ENCODE data around the gene SEC24D. TPM values are rescaled to one million over a fixed set of nuclear protein-coding genes. Genes with fewer than 3 reads are reported as not detected.
"Not testable (repeated sequence)": the region's sequence is repeated elsewhere in the genome, so short reads cannot be mapped to it uniquely, and the experiment has no call there.

SEC24D gene
- total RNA-seq, 1 experiment from 2014 or later = 63.1 TPM

DNA sequence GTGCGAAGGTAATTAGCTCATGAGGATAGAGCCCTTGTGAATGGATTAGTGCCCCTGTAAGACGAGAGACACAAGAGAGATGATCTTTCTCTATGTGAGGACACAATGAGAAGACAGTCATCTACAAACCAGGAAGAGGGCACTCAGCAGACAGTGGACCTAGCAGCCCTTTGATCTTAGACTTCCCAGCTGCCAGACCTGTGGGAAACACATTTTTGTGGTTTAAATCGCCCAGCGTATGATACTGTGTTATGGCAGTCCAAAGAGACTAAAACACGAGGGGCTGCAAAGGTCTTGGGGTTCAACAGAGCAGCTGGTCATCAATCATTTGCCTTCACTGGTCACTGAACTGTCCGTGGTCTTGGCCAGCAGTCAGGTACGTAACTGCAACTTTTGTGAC lies 43.5 kb upstream of the SEC24D start:
- no peak for DNase-seq (ENCODE audit: low spot score)
- ChIA-PET CTCF (no interaction called here), POLR2A (no interaction called here)
- no peak for TF ChIP-seq GRHL2 (CRISPR knock-in tag; IDR thresholded peaks at IDR 0.05; ENCODE audit: insufficient replicate concordance, severe bottlenecking)
- Mint-ChIP-seq H3K36me3 (peaks cover 20% of the 10 kb centered on the region), H3K27me3 (ENCODE audit: low read depth) (no peaks in the 10 kb centered on the region), H3K4me3 (no peak overlapping the region), H3K9me3 (peaks cover 26% of the 10 kb centered on the region), H3K27ac (no peak overlapping the region), H3K4me1 (peaks cover 21% of the 10 kb centered on the region)
- ATAC-seq = no peak

- Mint-ChIP-seq H3K4me1 (peaks cover 18% of the 10 kb centered on the region), H3K36me3 (peaks cover 20% of the 10 kb centered on the region), H3K9me3 (peaks cover 26% of the 10 kb centered on the region)
- ATAC-seq; H3K4me3 Mint-ChIP-seq; H3K27me3 Mint-ChIP-seq (ENCODE audit: low read depth); POLR2A ChIA-PET; H3K27ac Mint-ChIP-seq; DNase-seq (ENCODE audit: low spot score): not testable (repeated sequence)
- CTCF ChIA-PET = interaction anchor here (0.7 kb wide), 1 partner anchor 13 kb away, joined by 3 read pairs; no protein-coding TSS in a partner anchor
- TF ChIP-seq NFYB (CRISPR knock-in tag; conservative IDR thresholded peaks at IDR 0.05; ENCODE audit: low read depth) = peak; percentile 50; the same call in 1 of the 2 replicates
These were observed 42.6 kb upstream of the SEC24D start for GRCh38 chr4:118878507-118878906.

DNA sequence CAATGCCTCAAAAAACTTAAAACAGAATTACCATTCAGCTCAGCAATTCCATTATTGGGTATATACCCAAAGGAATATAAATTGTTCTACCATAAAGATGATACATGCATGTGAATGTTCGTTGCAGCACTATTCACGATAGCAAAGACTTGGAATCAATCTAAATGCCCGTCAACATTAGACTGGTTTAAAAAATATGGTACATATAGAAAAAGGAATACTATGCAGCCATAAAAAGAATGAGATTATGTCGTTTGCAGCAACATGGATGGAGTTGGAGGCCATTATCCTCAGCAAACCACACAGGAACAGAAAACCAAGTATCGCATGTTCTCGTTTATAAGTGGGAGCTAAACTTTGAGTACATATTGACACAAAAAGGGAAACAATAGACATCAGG lies 41.9 kb upstream of the SEC24D start:
- POLR2A ChIA-PET = no interaction called here
- no peak for TF ChIP-seq RELA (CRISPR knock-in tag; IDR thresholded peaks at IDR 0.05; ENCODE audit: borderline replicate concordance)
- TF ChIP-seq, protein P1, sequence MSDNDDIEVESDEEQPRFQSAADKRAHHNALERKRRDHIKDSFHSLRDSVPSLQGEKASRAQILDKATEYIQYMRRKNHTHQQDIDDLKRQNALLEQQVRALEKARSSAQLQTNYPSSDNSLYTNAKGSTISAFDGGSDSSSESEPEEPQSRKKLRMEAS (CRISPR knock-in tag; IDR thresholded peaks at IDR 0.05) = no peak
- TF ChIP-seq TP53 (CRISPR knock-in tag; IDR thresholded peaks at IDR 0.05) = no peak
- TF ChIP-seq FOXJ3 (CRISPR knock-in tag; IDR thresholded peaks at IDR 0.05; ENCODE audit: borderline replicate concordance) = no peak
- TF ChIP-seq NFYB (CRISPR knock-in tag; conservative IDR thresholded peaks at IDR 0.05; ENCODE audit: low read depth) = no peak
- TF ChIP-seq USF1 (CRISPR knock-in tag; IDR thresholded peaks at IDR 0.05) = no peak
- no peak for TF ChIP-seq ZNF121 (CRISPR knock-in tag; IDR thresholded peaks at IDR 0.05)
- no peak for TF ChIP-seq ZNF396 (CRISPR knock-in tag; IDR thresholded peaks at IDR 0.05; ENCODE audit: borderline replicate concordance)
- no peak for TF ChIP-seq CREB1 (CRISPR knock-in tag; IDR thresholded peaks at IDR 0.05)
- no peak for TF ChIP-seq ZNF219 (CRISPR knock-in tag; IDR thresholded peaks at IDR 0.05; ENCODE audit: borderline replicate concordance)
- no peak for TF ChIP-seq FOXK1 (CRISPR knock-in tag; IDR thresholded peaks at IDR 0.05)
- TF ChIP-seq ETV6 (CRISPR knock-in tag; IDR thresholded peaks at IDR 0.05) = no peak
- TF ChIP-seq, protein P2, sequence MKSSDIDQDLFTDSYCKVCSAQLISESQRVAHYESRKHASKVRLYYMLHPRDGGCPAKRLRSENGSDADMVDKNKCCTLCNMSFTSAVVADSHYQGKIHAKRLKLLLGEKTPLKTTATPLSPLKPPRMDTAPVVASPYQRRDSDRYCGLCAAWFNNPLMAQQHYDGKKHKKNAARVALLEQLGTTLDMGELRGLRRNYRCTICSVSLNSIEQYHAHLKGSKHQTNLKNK (CRISPR knock-in tag; IDR thresholded peaks at IDR 0.05) = no peak
- no peak for TF ChIP-seq E2F5 (CRISPR knock-in tag; IDR thresholded peaks at IDR 0.05)

DNA sequence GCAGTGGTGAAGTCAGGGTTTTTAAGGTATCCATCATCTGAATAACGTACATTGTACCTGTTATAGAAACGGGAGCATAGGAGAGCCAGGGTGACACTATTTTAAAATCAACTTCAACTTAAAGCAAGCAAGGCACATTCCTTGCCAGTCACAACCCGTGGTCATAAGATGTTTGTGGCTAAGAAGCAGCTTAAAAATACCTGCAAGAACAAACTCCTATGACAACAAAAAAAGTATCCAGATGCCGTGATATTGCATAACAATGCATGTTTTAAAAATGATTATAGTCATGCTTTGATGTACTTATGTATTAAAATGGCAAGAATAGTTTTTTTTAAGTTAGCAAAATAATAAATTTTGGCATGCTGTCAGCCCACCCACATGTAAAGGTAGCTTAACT lies 36.3 kb upstream of the SEC24D start:
- CTCF ChIA-PET = interaction anchor here (0.8 kb wide), 1 partner anchor 11 kb away, joined by 4 read pairs; no protein-coding TSS in a partner anchor
- ATAC-seq = no peak
- peaks cover 6% of the 10 kb centered on the region for H3K9me3 Mint-ChIP-seq
- H3K4me3 Mint-ChIP-seq = no peak overlapping the region
- H3K36me3 Mint-ChIP-seq = peaks cover 3% of the 10 kb centered on the region
- H3K4me1 Mint-ChIP-seq = peaks cover 25% of the 10 kb centered on the region
- H3K27me3 Mint-ChIP-seq (ENCODE audit: low read depth) = no peaks in the 10 kb centered on the region
- no peak for DNase-seq (ENCODE audit: low spot score)
- POLR2A ChIA-PET = no interaction called here
- no peak overlapping the region for H3K27ac Mint-ChIP-seq
- no peak for TF ChIP-seq ZNF423 (CRISPR knock-in tag; IDR thresholded peaks at IDR 0.05)
- TF ChIP-seq SOX15 (CRISPR knock-in tag; IDR thresholded peaks at IDR 0.05) = no peak
- no peak for TF ChIP-seq CREB1 (CRISPR knock-in tag; IDR thresholded peaks at IDR 0.05)
- TF ChIP-seq E2F5 (CRISPR knock-in tag; IDR thresholded peaks at IDR 0.05) = no peak
- TF ChIP-seq ZNF121 (CRISPR knock-in tag; IDR thresholded peaks at IDR 0.05) = no peak
- TF ChIP-seq NFYB (CRISPR knock-in tag; conservative IDR thresholded peaks at IDR 0.05; ENCODE audit: low read depth) = no peak
- TF ChIP-seq ZNF671 (CRISPR knock-in tag; IDR thresholded peaks at IDR 0.05) = no peak
- TF ChIP-seq ZNF281 (CRISPR knock-in tag; IDR thresholded peaks at IDR 0.05) = no peak
- no peak for TF ChIP-seq ZNF317 (CRISPR knock-in tag; IDR thresholded peaks at IDR 0.05; ENCODE audit: borderline replicate concordance, low read depth)
- TF ChIP-seq NR3C1 (CRISPR knock-in tag; conservative IDR thresholded peaks at IDR 0.05; ENCODE audit: low read depth) = no peak
- no peak for TF ChIP-seq ATF3 (CRISPR knock-in tag; conservative IDR thresholded peaks at IDR 0.05)
- TF ChIP-seq, protein P3, sequence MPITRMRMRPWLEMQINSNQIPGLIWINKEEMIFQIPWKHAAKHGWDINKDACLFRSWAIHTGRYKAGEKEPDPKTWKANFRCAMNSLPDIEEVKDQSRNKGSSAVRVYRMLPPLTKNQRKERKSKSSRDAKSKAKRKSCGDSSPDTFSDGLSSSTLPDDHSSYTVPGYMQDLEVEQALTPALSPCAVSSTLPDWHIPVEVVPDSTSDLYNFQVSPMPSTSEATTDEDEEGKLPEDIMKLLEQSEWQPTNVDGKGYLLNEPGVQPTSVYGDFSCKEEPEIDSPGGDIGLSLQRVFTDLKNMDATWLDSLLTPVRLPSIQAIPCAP (CRISPR knock-in tag; IDR thresholded peaks at IDR 0.05) = no peak

More for the DNA sequence above, 41.9 kb upstream of the SEC24D start:
- DNase-seq (ENCODE audit: low spot score) (no peak), ATAC-seq (no peak)
- Mint-ChIP-seq H3K4me1 (peaks cover 18% of the 10 kb centered on the region), H3K27ac (no peak overlapping the region), H3K9me3 (peaks cover 26% of the 10 kb centered on the region), H3K27me3 (ENCODE audit: low read depth) (no peaks in the 10 kb centered on the region), H3K4me3 (no peak overlapping the region), H3K36me3 (peaks cover 20% of the 10 kb centered on the region)
- CTCF ChIA-PET = no interaction called here
